ENCODE data around the gene NECTIN1. TPM values are rescaled to one million over a fixed set of nuclear protein-coding genes. Genes with fewer than 3 reads are reported as not detected.
A peak's percentile ranks its signal among the peaks of the same experiment; 100 is the strongest.

The NECTIN1 gene
- total RNA-seq, 1 donor from 2014 or later, result 10.4 TPM

- Histone ChIP-seq H3K9me3 (no peaks in the 10 kb centered on the region), H3K36me3 (no peaks in the 10 kb centered on the region), H3K27me3 (no peaks in the 10 kb centered on the region), H3K4me3 (peak overlapping the region; percentile 83), H3K4me1 (peaks cover 25% of the 10 kb centered on the region), H3K27ac (peak overlapping the region; percentile 63)
- ATAC-seq, result no peak
- intact Hi-C loops (cut with DNase I), result loop anchor here (10.0 kb wide), 1 partner anchor 53 kb away; no protein-coding TSS in a partner anchor
- DNase-seq, result peak; percentile 70
- TF ChIP-seq, protein P1, sequence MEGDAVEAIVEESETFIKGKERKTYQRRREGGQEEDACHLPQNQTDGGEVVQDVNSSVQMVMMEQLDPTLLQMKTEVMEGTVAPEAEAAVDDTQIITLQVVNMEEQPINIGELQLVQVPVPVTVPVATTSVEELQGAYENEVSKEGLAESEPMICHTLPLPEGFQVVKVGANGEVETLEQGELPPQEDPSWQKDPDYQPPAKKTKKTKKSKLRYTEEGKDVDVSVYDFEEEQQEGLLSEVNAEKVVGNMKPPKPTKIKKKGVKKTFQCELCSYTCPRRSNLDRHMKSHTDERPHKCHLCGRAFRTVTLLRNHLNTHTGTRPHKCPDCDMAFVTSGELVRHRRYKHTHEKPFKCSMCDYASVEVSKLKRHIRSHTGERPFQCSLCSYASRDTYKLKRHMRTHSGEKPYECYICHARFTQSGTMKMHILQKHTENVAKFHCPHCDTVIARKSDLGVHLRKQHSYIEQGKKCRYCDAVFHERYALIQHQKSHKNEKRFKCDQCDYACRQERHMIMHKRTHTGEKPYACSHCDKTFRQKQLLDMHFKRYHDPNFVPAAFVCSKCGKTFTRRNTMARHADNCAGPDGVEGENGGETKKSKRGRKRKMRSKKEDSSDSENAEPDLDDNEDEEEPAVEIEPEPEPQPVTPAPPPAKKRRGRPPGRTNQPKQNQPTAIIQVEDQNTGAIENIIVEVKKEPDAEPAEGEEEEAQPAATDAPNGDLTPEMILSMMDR (IDR thresholded peaks at IDR 0.05), result no peak
Measured at GRCh38 chr11:119728211-119728626, 781 bp downstream of the NECTIN1 start.

- peaks cover 25% of the 10 kb centered on the region for H3K4me1 ChIP-seq
- no peak overlapping the region for H3K27ac ChIP-seq
- no peaks in the 10 kb centered on the region for H3K9me3 ChIP-seq
- peak overlapping the region; percentile 83 for H3K4me3 ChIP-seq
- TF ChIP-seq, protein P1 (IDR thresholded peaks at IDR 0.05), result peak; percentile 27
- ATAC-seq (peak; percentile 8), DNase-seq (peak; percentile 72)
- intact Hi-C loops (cut with DNase I), result loop anchor here (10.0 kb wide), 1 partner anchor 53 kb away; no protein-coding TSS in a partner anchor
- no peaks in the 10 kb centered on the region for H3K27me3 ChIP-seq
- H3K36me3 ChIP-seq, result no peaks in the 10 kb centered on the region
Measured at GRCh38 chr11:119727523-119728151, 1.4 kb downstream of the NECTIN1 start.

GRCh38 chr11:119726585-119727522 lies 2.1 kb downstream of the NECTIN1 start:
- H3K4me1 ChIP-seq, result peaks cover 25% of the 10 kb centered on the region
- no peak overlapping the region for H3K27ac ChIP-seq
- ATAC-seq (no peak), DNase-seq (no peak)
- intact Hi-C loops (cut with DNase I), result loop anchor here (10.0 kb wide), 1 partner anchor 52 kb away; no protein-coding TSS in a partner anchor
- no peaks in the 10 kb centered on the region for H3K27me3 ChIP-seq
- no peaks in the 10 kb centered on the region for H3K36me3 ChIP-seq
- TF ChIP-seq, protein P1 (IDR thresholded peaks at IDR 0.05), result no peak
- H3K9me3 ChIP-seq, result no peaks in the 10 kb centered on the region
- peak overlapping the region; percentile 83 for H3K4me3 ChIP-seq

DNA sequence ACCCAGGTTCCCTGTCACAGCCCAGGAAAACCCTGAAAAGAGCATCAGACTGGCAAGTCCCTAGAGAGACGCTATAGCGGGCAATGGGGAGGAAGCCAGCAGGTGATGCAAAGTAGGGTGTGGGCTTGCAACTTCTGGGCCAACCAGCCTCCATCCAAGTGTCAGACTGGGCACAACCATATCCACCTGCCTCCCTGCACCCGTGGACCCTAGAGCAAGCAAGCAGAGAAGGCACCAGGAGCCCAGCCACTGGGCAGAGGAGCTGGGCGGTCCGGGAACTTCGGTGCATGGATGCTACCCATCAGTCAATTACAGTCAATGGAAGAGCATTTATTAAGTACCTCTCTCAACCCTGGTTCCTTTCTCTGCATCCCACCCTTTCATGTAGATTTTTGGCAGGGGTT lies 2.8 kb downstream of the NECTIN1 start:
- Histone ChIP-seq H3K27me3 (no peaks in the 10 kb centered on the region), H3K4me3 (no peak overlapping the region), H3K9me3 (no peaks in the 10 kb centered on the region), H3K4me1 (peaks cover 25% of the 10 kb centered on the region), H3K27ac (no peak overlapping the region), H3K36me3 (no peaks in the 10 kb centered on the region)
- no peak for ATAC-seq
- intact Hi-C loops (cut with DNase I), result loop anchor here (10.0 kb wide), 1 partner anchor 51 kb away; no protein-coding TSS in a partner anchor
- no peak for DNase-seq
- TF ChIP-seq, protein P1 (IDR thresholded peaks at IDR 0.05), result no peak

GRCh38 chr11:119724956-119725355 lies 4.0 kb downstream of the NECTIN1 start:
- intact Hi-C loops (cut with DNase I), result loop anchor here (10.0 kb wide), 1 partner anchor 50 kb away; no protein-coding TSS in a partner anchor
- peaks cover 23% of the 10 kb centered on the region for H3K4me1 ChIP-seq

More at GRCh38 chr11:119724956-119725355, 4.0 kb downstream of the NECTIN1 start:
- TF ChIP-seq, protein P1 (IDR thresholded peaks at IDR 0.05), result no peak
- H3K9me3 ChIP-seq, result no peaks in the 10 kb centered on the region
- no peak overlapping the region for H3K4me3 ChIP-seq
- no peaks in the 10 kb centered on the region for H3K36me3 ChIP-seq
- ATAC-seq (no peak), DNase-seq (no peak)
- H3K27ac ChIP-seq, result no peak overlapping the region
- H3K27me3 ChIP-seq, result no peaks in the 10 kb centered on the region
